ENCODE measurements around the gene DPEP1.

DNA sequence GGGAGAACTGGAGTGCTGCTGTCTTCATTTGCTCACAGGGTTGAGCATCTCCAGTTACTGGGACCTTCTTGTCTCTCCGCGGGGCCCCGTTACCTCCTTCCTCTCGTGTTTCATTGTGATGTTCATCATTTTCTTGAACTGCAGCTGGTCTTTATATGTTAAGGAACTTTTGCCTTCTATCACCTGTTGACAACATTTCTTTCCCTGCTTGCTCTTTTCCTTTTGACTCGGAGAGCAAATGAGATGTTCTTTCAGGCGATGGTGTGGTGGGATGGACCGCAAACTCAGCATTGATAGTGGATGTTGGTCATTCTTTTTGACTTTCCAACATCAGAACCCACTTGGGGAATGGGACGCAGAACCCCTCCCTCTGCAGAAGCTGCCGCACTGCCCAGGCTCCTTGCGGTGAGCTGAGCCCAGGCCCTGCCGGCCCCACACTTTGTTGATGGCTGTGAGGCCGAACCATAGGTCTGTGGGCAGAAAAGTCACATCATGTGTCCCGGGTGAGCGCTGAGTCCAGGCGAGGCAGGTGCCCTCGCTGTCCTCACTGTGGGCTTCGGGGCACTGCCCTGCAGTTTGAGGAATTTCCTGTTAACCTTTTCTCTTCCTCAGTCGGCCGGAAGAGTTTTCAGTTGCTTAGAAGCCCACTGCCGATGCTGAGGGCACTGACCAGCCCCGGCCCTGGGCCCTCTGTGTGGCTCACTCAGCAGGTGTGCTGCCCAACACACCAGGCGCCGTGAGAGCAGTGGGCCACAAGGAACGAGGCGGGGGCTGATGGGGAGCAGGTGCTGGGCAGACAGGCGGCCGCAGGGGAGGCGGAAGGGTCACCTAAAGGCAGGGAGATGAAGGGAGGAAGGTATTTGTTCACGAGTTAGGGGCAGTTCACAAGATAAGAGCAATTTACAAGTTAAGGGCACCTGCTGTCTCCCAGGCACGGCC, 45.5 kb upstream of the DPEP1 start:
- TF ChIP-seq TARDBP (IDR thresholded peaks at IDR 0.05) (no peak), SP1 (IDR thresholded peaks at IDR 0.05) (no peak)
